GM12878 (cell line): ENCODE results near the gene HIVEP3. TPM values are rescaled to one million over a fixed set of nuclear protein-coding genes. Genes with fewer than 3 reads are reported as not detected.

Source experiments
- ATAC-seq: fragments of 200-7000 bp; cut with Tn5 transposase; 3 replicates; pipeline ENCODE4 v1.9.1; 2020; ENCODE audit warnings: mild to moderate bottlenecking, moderate library complexity
- BruUV-seq: library from RNA; stranded (reverse); fragments of 400-500 nt; replicated peaks from 2 replicates; lab custom pipeline; 2021; lab: Mats Ljungman, UMichigan
- CTCF ChIA-PET: fragments of 300-600 bp; sonication (Branson Sonifier 250); formaldehyde crosslinking; extraction: SDS; loops from one replicate; lab custom pipeline; 2021; ENCODE audit warnings: inconsistent platforms; lab: Yijun Ruan, JAX
- POLR2A ChIA-PET: fragments of 350-600 bp; formaldehyde crosslinking; extraction: SDS; loops from one replicate; lab custom pipeline; 2021; ENCODE audit warnings: inconsistent platforms; lab: Charles Lee
- RAD21 ChIA-PET: fragments of 300-600 bp; sonication (Branson Sonifier 250); formaldehyde crosslinking; loops from one replicate; lab custom pipeline; 2023; ENCODE audit warnings: antibody characterized with exemption; ENCODE audit not compliant: unreplicated experiment; lab: Charles Lee
- SMC1A ChIA-PET: fragments of 300-600 bp; sonication (Branson Sonifier 250); formaldehyde crosslinking; loops from one replicate; lab custom pipeline; 2023; ENCODE audit not compliant: unreplicated experiment, uncharacterized antibody; lab: Charles Lee
- DNase-seq: peaks from one replicate; pipeline ENCODE4 v3.0.0-alpha.2; 2011; ENCODE audit warnings: low read depth, low spot score
- FAIRE-seq: peaks from 3 replicates; lab custom pipeline; 2011; peaks lifted over from hg19 to GRCh38; lab: Jason Lieb, UNC
- H2AFZ ChIP-seq: 2 replicates; pipeline ENCODE4 v1.6.0; 2011; ENCODE audit warnings: low read depth, low read length, control low read depth; ENCODE audit not compliant: control insufficient read depth
- H3K27ac ChIP-seq: 2 replicates; pipeline ENCODE4 v1.5.1; 2011; ENCODE audit warnings: control low read depth; ENCODE audit not compliant: control insufficient read depth, insufficient read depth
- H3K27me3 ChIP-seq, 2 experiments: replicated peaks in 1 of 2; 2 replicates each; pipeline versions ENCODE4 v1.6.0 to v1.6.1; 2011; ENCODE audit warnings: low read length in 1 of 2; ENCODE audit not compliant: control insufficient read depth in 2 of 2, insufficient read depth in 2 of 2
- H3K36me3 ChIP-seq, 2 experiments: 2 replicates each; pipeline ENCODE4 v1.5.1; 2011; ENCODE audit warnings: low read length in 1 of 2; ENCODE audit not compliant: control insufficient read depth in 2 of 2, insufficient read depth in 2 of 2
- H3K4me1 ChIP-seq: 2 replicates; pipeline ENCODE4 v1.6.1; 2011; ENCODE audit warnings: mild to moderate bottlenecking, low read length, moderate library complexity, mixed read lengths; ENCODE audit not compliant: control insufficient read depth, insufficient read depth
- H3K4me2 ChIP-seq: 2 replicates; pipeline ENCODE4 v1.6.0; 2011; ENCODE audit warnings: control low read depth; ENCODE audit not compliant: control insufficient read depth, insufficient read depth
- H3K4me3 ChIP-seq: fragments of 200-600 bp; sonication (generic); 2 replicates; pipeline ENCODE4 v1.5.1; 2016
- H3K79me2 ChIP-seq: 2 replicates; pipeline ENCODE4 v1.6.0; 2011; ENCODE audit warnings: low read length; ENCODE audit not compliant: control insufficient read depth, insufficient read depth
- H3K9ac ChIP-seq: 2 replicates; pipeline ENCODE4 v1.8.0; 2011; ENCODE audit warnings: low read length, control low read depth, mixed read lengths; ENCODE audit not compliant: control insufficient read depth, insufficient read depth
- H3K9me3 ChIP-seq: replicated peaks from 3 replicates; pipeline ENCODE4 v1.5.1; 2011; ENCODE audit warnings: mild to moderate bottlenecking, low read length; ENCODE audit not compliant: control insufficient read depth, insufficient read depth
- H4K20me1 ChIP-seq: 2 replicates; pipeline ENCODE4 v1.6.0; 2011; ENCODE audit not compliant: control insufficient read depth, insufficient read depth
- FOXM1 ChIP-seq: IDR thresholded peaks from 2 replicates; pipeline ENCODE4 v1.6.1; 2012; ENCODE audit warnings: low read depth, mild to moderate bottlenecking, inconsistent platforms, low read length, moderate library complexity
- GATAD2B ChIP-seq: fragments of 450-650 bp; conservative IDR thresholded peaks from 2 replicates; pipeline ENCODE4 v1.6.1; 2017; ENCODE audit warnings: low read depth, mild to moderate bottlenecking, moderate library complexity
- SIN3A ChIP-seq: IDR thresholded peaks from 2 replicates; pipeline ENCODE4 v1.6.1; 2012; ENCODE audit warnings: low read depth, low read length, improper control_type of control experiment
- ZNF274 ChIP-seq: IDR thresholded peaks from one replicate; pipeline ENCODE4 v1.8.0; 2011; ENCODE audit not compliant: insufficient read length, insufficient read depth
- WGBS: methylation state at CpG from one replicate; pipeline ENCODE4 v1.1.6; 2016; ENCODE audit warnings: low lambda C conversion rate; ENCODE audit not compliant: insufficient replicate concordance, insufficient coverage; ENCODE audit errors: missing lambda C conversion rate; 5-methylcytosine and 5-hydroxymethylcytosine counted together
- in situ Hi-C: fragments of 300-500 bp; cut with MboI; formaldehyde crosslinking; loops from 9 replicates; pipeline ENCODE4 v1.14.3; 2018; ENCODE audit warnings: mixed read lengths
- intact Hi-C: fragments of 100-400 bp; cut with micrococcal nuclease; formaldehyde crosslinking; loops from one replicate; pipeline ENCODE4 v1.14.2; 2022; ENCODE audit not compliant: unreplicated experiment
- polyA plus RNA-seq, 11 experiments: library from polyadenylated mRNA; depleted of rRNA in 4 of 11; unstranded in 6 of 11; stranded (reverse) in 5 of 11; fragments of >200 nt; fragmentation: Nextera tagmentation in 4 of 11; fragmentation: Illumina TruSeq in 1 of 11; extraction: Ambion mirVana in 4 of 11; extraction: Trizol in 1 of 11; gene quantifications; 1 replicate in 1 of 11; 2 replicates in 10 of 11; pipeline versions ENCODE4 v1.2.1 to v1.2.3, GENCODE V29; 2011 to 2016; ENCODE audit warnings: inconsistent platforms in 2 of 11, missing spikeins in 2 of 11, low read depth in 1 of 11
- total RNA-seq, 4 experiments: library from RNA; depleted of rRNA in 3 of 4; stranded (reverse); fragments of >200 nt in 3 of 4; fragmentation: Illumina TruSeq in 1 of 4; extraction: Trizol in 1 of 4; gene quantifications; 2 replicates each; pipeline versions ENCODE4 v1.2.1 to v1.2.3, GENCODE V29; 2013 to 2021
- TF ChIP-seq, protein P1 (sequence below): fragments of 150-350 bp; IDR thresholded peaks from 2 replicates; pipeline ENCODE4 v1.6.1; 2016; ENCODE audit warnings: low read depth, low read length

Gene HIVEP3
- total and polyA plus RNA-seq, 10 of the 15 experiments (the other 5 are each of a cell fraction or from before 2014, with no cell fraction given), result 1.8 to 13.6 (median 3.8) TPM

DNA sequence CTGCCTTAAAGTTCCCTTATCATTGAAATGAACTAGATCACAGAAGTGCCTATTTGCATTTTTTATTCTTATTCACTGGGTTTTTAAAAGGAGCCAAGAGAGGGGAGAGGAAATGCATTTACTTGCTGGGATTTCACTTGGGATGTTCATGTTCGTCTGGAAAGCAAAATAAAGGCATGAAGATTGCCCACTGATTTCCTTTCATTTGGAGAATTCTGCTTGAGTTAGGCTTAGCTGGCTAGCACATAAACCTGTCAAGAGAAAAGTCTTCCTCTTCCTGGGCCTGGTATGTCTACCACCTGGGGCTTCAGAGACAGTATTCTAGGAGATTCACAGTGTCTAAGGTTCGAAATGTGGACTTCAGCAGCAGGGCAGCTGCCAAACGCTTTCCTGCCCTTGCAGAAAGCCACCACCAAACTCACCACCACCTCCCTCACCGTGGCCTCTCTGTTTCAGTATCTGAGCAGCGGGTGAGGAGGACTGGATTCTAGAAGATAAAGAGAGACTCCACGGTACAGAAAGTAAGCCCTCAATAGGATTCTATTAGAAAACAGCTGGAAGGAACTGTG is 44.5 kb downstream of the HIVEP3 start:
- ATAC-seq (peak; percentile 9; the same call in 1 of the 3 replicates), DNase-seq (no peak), FAIRE-seq (no peak)
- H3K27me3 ChIP-seq, result no peaks in the 10 kb centered on the region
- no peak overlapping the region for H2AFZ ChIP-seq
- no peaks in the 10 kb centered on the region; a peak in 1 of 4 replicates for H3K36me3 ChIP-seq
- peaks cover 6% of the 10 kb centered on the region for H3K4me1 ChIP-seq
- no peaks in the 10 kb centered on the region for H3K79me2 ChIP-seq
- RAD21 ChIA-PET, result interaction anchor here (1.4 to 1.5 kb wide), 2 partner anchors 19 to 83 kb away, joined by 3 to 5 read pairs; no protein-coding TSS in a partner anchor
- no peak overlapping the region for H3K4me3 ChIP-seq
- 39% methylated on average over 6 of the region's 6 CpGs for WGBS
- no peak overlapping the region for H3K4me2 ChIP-seq
- H3K9me3 ChIP-seq, result no peaks in the 10 kb centered on the region; the same call in 2 of the 3 replicates
- intact Hi-C loops (no loop called here), in situ Hi-C loops (no loop called here)
- no peaks in the 10 kb centered on the region; the same call in 1 of the 2 replicates for H4K20me1 ChIP-seq
- SMC1A ChIA-PET, result interaction anchor here (1.0 to 1.1 kb wide), 3 partner anchors 18 to 299 kb away, joined by 3 to 5 read pairs (median 5); no protein-coding TSS in a partner anchor
- no peak overlapping the region for H3K27ac ChIP-seq
- TF ChIP-seq ZNF274, result no peak
- TF ChIP-seq GATAD2B, result no peak
- no peak for TF ChIP-seq FOXM1
- TF ChIP-seq, protein P1, sequence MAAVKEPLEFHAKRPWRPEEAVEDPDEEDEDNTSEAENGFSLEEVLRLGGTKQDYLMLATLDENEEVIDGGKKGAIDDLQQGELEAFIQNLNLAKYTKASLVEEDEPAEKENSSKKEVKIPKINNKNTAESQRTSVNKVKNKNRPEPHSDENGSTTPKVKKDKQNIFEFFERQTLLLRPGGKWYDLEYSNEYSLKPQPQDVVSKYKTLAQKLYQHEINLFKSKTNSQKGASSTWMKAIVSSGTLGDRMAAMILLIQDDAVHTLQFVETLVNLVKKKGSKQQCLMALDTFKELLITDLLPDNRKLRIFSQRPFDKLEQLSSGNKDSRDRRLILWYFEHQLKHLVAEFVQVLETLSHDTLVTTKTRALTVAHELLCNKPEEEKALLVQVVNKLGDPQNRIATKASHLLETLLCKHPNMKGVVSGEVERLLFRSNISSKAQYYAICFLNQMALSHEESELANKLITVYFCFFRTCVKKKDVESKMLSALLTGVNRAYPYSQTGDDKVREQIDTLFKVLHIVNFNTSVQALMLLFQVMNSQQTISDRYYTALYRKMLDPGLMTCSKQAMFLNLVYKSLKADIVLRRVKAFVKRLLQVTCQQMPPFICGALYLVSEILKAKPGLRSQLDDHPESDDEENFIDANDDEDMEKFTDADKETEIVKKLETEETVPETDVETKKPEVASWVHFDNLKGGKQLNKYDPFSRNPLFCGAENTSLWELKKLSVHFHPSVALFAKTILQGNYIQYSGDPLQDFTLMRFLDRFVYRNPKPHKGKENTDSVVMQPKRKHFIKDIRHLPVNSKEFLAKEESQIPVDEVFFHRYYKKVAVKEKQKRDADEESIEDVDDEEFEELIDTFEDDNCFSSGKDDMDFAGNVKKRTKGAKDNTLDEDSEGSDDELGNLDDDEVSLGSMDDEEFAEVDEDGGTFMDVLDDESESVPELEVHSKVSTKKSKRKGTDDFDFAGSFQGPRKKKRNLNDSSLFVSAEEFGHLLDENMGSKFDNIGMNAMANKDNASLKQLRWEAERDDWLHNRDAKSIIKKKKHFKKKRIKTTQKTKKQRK, result no peak
- no peak for TF ChIP-seq SIN3A
- POLR2A ChIA-PET, result interaction anchor here (2.1 kb wide), 1 partner anchor 13 kb away, joined by 5 read pairs; no protein-coding TSS in a partner anchor
- CTCF ChIA-PET, result interaction anchor here (1.3 to 2.0 kb wide), 3 partner anchors 9 to 299 kb away, joined by 3 to 4 read pairs (median 4); no protein-coding TSS in a partner anchor
- no peak overlapping the region for H3K9ac ChIP-seq
- BruUV-seq, result no TSS peak
